Pancreas (tissue), 10 donors: Measurements from ENCODE around the gene DIAPH3. TPM values are rescaled to one million over a fixed set of nuclear protein-coding genes. Genes with fewer than 3 reads are reported as not detected.

Experiments
- ATAC-seq, 4 donors: fragments of 200-7000 bp; cut with Tn5 transposase; one replicate each; pipeline versions ENCODE4 v1.8.0 to v1.9.1; 2020; ENCODE audit warnings: mild to moderate bottlenecking in 4 of 4, moderate library complexity in 4 of 4
- DNase-seq, 6 donors: peaks; one replicate each; pipeline ENCODE4 v3.0.0-alpha.2; 2020
- FAIRE-seq: peaks from 2 replicates; lab custom pipeline; 2012; peaks lifted over from hg19 to GRCh38; lab: Jason Lieb, UNC
- H3K27ac ChIP-seq, 4 donors: fragments of 200-600 bp; sonication (generic); 1 replicate in 3 of 4; 2 replicates in 1 of 4; pipeline versions ENCODE4 v1.5.0 to v1.8.0; 2020
- H3K27me3 ChIP-seq, 4 donors: fragments of 200-600 bp; one replicate each; pipeline ENCODE4 v1.8.0; 2021
- H3K36me3 ChIP-seq, 3 donors: fragments of 200-600 bp; sonication (generic) in 1 of 3; one replicate each; pipeline versions ENCODE4 v1.5.0 to v1.8.0; 2020 to 2021
- H3K4me1 ChIP-seq, 3 donors: fragments of 200-600 bp; one replicate each; pipeline ENCODE4 v1.8.0; 2021
- H3K4me3 ChIP-seq, 4 donors: fragments of 200-600 bp; sonication (generic) in 2 of 4; one replicate each; pipeline versions ENCODE4 v1.5.0 to v1.8.0; 2020 to 2021
- H3K9me3 ChIP-seq, 4 donors: fragments of 200-600 bp; one replicate each; pipeline ENCODE4 v1.8.0; 2021
- WGBS, 2 donors: extraction: QIAGEN DNeasy Blood & Tissue Kit; methylation state at CpG; one replicate each; pipeline ENCODE4 v1.1.7; 2013; 5-methylcytosine and 5-hydroxymethylcytosine counted together
- intact Hi-C, 3 donors: fragments of 100-400 bp; cut with DNase I; formaldehyde crosslinking; loops; one replicate each; pipeline versions ENCODE4 v1.11.1 to v1.14.2; 2022
- polyA plus RNA-seq, 2 donors: library from polyadenylated mRNA; stranded (reverse); fragments of 200-250 nt; gene quantifications; one replicate each; pipeline ENCODE4 v1.2.3, GENCODE V29; 2013
- total RNA-seq, 6 donors: library from RNA; stranded (reverse); fragmentation: NEBNext Ultra II Directional in 4 of 6; extraction: Animal tissue kit (Norgen Biotek cat#: 25700) in 4 of 6; gene quantifications; one replicate each; pipeline versions ENCODE4 v1.2.1 to v1.2.4, GENCODE V29; 2021 to 2023
- TF ChIP-seq, protein P1 (sequence below), 4 donors: fragments of 200-600 bp; sonication (generic) in 3 of 4; IDR thresholded peaks; one replicate each; pipeline versions ENCODE4 v1.5.0 to v1.8.0; 2021; ENCODE audit warnings: antibody characterized with exemption in 4 of 4
- donor health status: healthy with polysubstance abuse.
- donor health status: DM: no; HTN: no; CAD: no; lungs with moderate emphysema.
- donor health status: DM: no; HTN: no; CAD: no.
- donor health status: control.
- donor health status: control.
- donor health status: Bipolar disorder and iron deficiency.
- donor health status: DM: yes; HTN: yes; CAD: no.
- donor health status: DM: no; HTN: no; CAD: no.
- donor health status: DM: no; HTN: no; CAD: no.
- donor health status: DM: yes; HTN: yes; CAD: no.

DIAPH3 gene
- total and polyA plus RNA-seq, 8 donors: 0.12 to 1.3 (median 0.42) TPM; not detected in 1

- no peak overlapping the region for H3K4me3 ChIP-seq
- H3K9me3 ChIP-seq: no peaks in the 10 kb centered on the region
- intact Hi-C loops: no loop called here
- H3K27me3 ChIP-seq: no peaks in the 10 kb centered on the region
- H3K4me1 ChIP-seq: peaks cover 0 to 9% (median 0%) of the 10 kb centered on the region in 3 donors
- H3K36me3 ChIP-seq: no peaks in the 10 kb centered on the region
- no peak for DNase-seq
- TF ChIP-seq, protein P1, sequence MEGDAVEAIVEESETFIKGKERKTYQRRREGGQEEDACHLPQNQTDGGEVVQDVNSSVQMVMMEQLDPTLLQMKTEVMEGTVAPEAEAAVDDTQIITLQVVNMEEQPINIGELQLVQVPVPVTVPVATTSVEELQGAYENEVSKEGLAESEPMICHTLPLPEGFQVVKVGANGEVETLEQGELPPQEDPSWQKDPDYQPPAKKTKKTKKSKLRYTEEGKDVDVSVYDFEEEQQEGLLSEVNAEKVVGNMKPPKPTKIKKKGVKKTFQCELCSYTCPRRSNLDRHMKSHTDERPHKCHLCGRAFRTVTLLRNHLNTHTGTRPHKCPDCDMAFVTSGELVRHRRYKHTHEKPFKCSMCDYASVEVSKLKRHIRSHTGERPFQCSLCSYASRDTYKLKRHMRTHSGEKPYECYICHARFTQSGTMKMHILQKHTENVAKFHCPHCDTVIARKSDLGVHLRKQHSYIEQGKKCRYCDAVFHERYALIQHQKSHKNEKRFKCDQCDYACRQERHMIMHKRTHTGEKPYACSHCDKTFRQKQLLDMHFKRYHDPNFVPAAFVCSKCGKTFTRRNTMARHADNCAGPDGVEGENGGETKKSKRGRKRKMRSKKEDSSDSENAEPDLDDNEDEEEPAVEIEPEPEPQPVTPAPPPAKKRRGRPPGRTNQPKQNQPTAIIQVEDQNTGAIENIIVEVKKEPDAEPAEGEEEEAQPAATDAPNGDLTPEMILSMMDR (IDR thresholded peaks at IDR 0.05): no peak
- ATAC-seq: peak in 2 of 4 donors; percentile 41 to 65
- WGBS, 2 donors: 51 to 56% methylated on average over 7 of the region's 7 CpGs
- no peak for FAIRE-seq
- no peak overlapping the region for H3K27ac ChIP-seq
These were observed 497.2 kb downstream of the DIAPH3 start for GRCh38 chr13:59666504-59666903.

DNA sequence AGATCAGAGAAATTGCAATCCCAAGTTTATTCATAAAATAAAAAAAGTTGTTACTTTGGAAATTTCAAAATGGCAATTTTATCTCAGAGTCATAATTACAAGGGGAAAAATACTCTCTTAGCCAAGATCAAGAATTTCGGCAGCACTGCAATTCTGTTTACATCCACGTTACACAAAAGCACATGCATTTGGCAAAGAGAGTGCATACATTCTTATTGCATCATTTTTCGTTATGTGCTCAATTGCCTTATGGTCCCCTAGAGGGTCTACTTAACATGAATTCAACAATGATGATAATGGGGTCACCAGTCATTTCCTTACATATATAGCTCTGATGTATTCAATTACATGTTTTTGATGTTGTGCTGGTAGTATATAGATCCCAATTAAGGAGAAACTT lies 498.0 kb downstream of the DIAPH3 start:
- intact Hi-C loops: no loop called here
- H3K27ac ChIP-seq: peak overlapping the region in 2 of 4 donors; percentile 10 to 41
- no peak overlapping the region for H3K4me3 ChIP-seq
- H3K4me1 ChIP-seq: peaks cover 0 to 4% (median 0%) of the 10 kb centered on the region in 3 donors
- ATAC-seq: no peak
- no peaks in the 10 kb centered on the region for H3K36me3 ChIP-seq
- no peaks in the 10 kb centered on the region for H3K9me3 ChIP-seq
- TF ChIP-seq, protein P1 (IDR thresholded peaks at IDR 0.05): no peak
- FAIRE-seq: no peak
- H3K27me3 ChIP-seq: no peaks in the 10 kb centered on the region
- 67 to 81% methylated on average over 3 of the region's 3 CpGs for WGBS, 2 donors
- DNase-seq: no peak

DNA sequence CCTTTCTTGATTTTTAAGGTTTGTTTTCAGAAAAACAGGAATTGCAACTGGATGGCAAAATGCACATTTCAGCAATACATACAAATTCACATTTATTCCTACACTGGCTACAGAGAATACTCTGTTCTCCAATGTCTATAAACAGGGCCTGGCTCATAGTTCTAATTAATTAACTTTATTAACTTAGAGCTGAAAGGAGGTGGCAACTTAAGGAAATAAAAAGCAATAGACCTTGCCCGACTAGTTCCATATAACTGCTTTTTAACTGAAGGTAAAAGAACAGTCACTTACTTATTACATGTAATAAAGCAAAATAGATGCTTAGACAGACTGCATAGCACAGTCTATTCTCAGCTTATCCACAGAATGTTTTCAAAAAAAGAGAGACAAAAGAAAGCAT lies 498.5 kb downstream of the DIAPH3 start:
- H3K27me3 ChIP-seq: no peaks in the 10 kb centered on the region
- TF ChIP-seq, protein P1 (IDR thresholded peaks at IDR 0.05): no peak
- H3K36me3 ChIP-seq: no peaks in the 10 kb centered on the region
- no peak overlapping the region for H3K4me3 ChIP-seq
- peak; percentile 39 to 55 (median 43) for ATAC-seq
- no peak for FAIRE-seq
- H3K4me1 ChIP-seq: peaks cover 0 to 4% (median 0%) of the 10 kb centered on the region in 3 donors
- no peaks in the 10 kb centered on the region for H3K9me3 ChIP-seq
- intact Hi-C loops: no loop called here
- H3K27ac ChIP-seq: peak overlapping the region in 3 of 4 donors; percentile 10 to 41 (median 13)
- WGBS, 2 donors: 61 to 66% methylated on average over 1 of the region's 1 CpG
- no peak for DNase-seq

DNA sequence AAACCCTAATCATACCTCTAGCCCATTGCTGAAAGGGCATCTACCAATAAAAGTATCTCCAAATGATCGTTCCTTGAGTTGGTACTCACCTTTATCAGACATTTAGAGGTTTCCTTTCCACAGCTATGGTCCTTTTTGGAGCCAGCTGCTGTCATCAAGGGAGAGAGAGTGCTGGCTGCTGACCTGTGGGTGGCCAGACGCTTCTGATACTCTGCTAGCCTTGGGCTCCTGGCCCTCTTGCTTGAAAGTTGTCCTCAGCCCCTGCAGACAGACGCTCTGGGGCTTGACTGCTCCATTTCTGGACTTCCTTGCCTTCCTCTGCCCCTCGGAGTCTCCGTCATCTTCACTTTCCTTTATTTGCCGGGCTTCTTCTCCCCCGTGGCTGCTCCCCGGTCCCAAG lies 499.1 kb downstream of the DIAPH3 start:
- TF ChIP-seq, protein P1 (IDR thresholded peaks at IDR 0.05): no peak
- FAIRE-seq (no peak), DNase-seq (no peak), ATAC-seq (peak in 1 of 4 donors; percentile 28)
- WGBS, 2 donors: 47 to 57% methylated on average over 8 of the region's 8 CpGs
- Histone ChIP-seq H3K4me3 (no peak overlapping the region), H3K4me1 (peaks cover 0 to 4% (median 0%) of the 10 kb centered on the region in 3 donors), H3K27ac (peak overlapping the region; percentile 13 to 42 (median 30)), H3K9me3 (no peaks in the 10 kb centered on the region), H3K27me3 (no peaks in the 10 kb centered on the region), H3K36me3 (no peaks in the 10 kb centered on the region)
- intact Hi-C loops: no loop called here

GRCh38 chr13:59663707-59664106 lies 500.0 kb downstream of the DIAPH3 start:
- WGBS, 2 donors: 97 to 99% methylated on average over 7 of the region's 7 CpGs
- Histone ChIP-seq H3K36me3 (no peaks in the 10 kb centered on the region), H3K27me3 (no peaks in the 10 kb centered on the region), H3K4me1 (peaks cover 0 to 4% (median 0%) of the 10 kb centered on the region in 3 donors), H3K27ac (no peak overlapping the region), H3K9me3 (no peaks in the 10 kb centered on the region), H3K4me3 (no peak overlapping the region)
- TF ChIP-seq, protein P1 (IDR thresholded peaks at IDR 0.05): no peak
- DNase-seq (no peak), FAIRE-seq (no peak), ATAC-seq (no peak)
- intact Hi-C loops: no loop called here
